ENCODE results near the gene ECM2.
A peak's percentile ranks its signal among the peaks of the same experiment; 100 is the strongest.
"Not testable (repeated sequence)": the region's sequence is repeated elsewhere in the genome, so short reads cannot be mapped to it uniquely, and the experiment has no call there.

The ECM2 gene

DNA sequence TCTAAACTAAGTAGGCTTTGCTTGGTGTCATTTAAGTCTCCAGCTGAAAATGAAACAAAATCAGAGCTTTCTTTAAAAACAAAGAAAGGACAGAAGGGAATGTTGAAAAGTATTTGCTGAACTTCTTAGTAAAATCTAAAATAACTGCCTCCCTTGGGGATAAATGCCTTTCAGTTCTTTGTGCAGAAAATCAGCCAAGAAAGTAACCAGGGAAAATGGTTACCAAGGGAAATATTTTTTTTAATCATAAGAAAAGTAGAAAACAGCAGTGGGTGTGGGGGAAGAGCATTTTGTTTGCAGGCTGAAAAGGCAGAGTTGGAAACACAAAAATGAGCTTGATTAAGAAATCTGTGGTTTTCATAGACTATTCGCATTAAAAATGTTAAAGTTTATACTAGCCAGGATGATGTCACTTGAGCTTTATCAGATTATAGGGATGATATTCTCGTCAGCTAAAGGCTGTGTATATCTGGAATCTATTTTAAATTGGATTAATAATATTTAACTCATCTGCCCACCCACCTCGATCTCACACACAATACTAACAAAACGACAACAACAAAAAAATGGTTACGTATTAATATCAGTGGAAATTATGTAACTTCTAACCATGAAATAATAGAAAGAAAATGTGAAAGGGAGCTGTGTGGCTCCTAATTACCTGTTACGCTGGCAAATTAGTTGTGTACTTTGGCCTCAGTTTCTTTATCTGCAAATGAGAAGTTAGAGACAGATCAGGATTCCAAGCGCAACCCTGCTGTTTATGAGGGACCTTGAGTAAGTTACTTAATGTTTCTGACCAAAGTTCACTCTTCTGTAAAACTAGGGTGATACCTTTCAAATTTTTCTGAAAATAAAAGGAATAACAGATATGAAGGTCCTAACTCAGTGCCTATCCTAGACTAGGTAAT is at the start of gene ECM2:
ECM2 (minus strand) TSS at position 51 of the 911 bp plus-strand sequence. CDS start 13,124 bp downstream, outside the sequence.
- no peak for DNase-seq

DNA sequence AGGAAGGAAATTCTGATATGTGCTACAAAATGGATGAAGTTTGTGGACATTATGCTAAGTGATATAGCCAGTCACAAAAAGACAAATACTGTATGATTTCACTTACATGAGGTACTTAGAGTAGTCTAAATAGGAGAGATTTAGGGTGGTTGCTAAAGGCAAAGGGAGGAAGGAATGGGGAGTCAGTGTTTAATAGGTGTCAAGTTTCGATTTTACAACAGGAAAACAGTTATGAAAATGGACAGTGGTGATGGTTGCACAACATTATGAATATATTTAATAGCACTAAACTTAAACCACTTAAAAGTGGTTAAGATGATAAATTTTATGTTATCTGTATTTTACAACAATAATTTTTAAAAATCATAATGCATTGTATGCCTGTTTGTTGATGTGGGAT is 40.4 kb upstream of the ECM2 start:
- DNase-seq = no peak

GRCh38 chr9:92573612-92574011 is 37.8 kb upstream of the ECM2 start:
- not testable (repeated sequence) for DNase-seq

DNA sequence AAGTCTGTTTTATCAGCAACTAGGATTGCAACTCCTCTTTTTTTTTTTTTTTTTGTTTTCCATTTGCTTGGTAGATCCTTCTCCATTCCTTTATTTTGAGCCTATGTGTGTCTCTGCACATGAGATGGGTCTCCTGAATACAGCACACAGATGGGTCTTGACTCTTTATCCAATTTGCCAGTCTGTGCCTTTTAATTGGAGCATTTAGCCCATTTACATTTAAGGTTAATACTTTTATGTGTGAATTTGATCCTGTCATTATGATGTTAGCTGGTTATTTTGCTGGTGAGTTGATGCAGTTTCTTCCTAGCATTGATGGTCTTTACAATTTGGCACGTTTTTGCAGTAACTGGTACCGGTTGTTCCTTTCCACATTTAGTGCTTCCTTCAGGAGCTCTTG is 36.1 kb upstream of the ECM2 start:
- not testable (repeated sequence) for DNase-seq

DNA sequence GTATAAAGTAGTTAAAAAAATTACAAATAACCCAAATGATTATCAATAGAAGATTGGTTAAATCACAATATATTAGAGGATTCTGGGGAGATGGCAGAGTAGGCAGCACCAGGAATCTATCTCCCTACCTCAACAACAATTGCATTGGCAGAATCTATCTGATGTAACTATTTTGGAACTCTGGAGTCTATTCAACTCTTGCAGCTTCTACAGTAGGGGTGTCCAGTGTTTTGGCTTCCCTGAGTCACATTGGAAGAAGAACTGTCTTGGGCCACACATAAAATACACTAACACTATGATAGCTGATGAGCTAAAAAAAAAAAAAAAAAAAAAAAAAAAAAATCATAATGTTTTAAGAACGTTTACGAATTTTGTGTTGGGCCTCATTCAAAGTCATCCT is 29.2 kb upstream of the ECM2 start:
- DNase-seq = no peak

- peak; percentile 10 for DNase-seq
Observed at GRCh38 chr9:92564504-92564903, 28.7 kb upstream of the ECM2 start.

GRCh38 chr9:92563116-92564100 is 27.6 kb upstream of the ECM2 start:
- no peak for DNase-seq

- DNase-seq = peak; percentile 68
Observed at GRCh38 chr9:92562461-92562967, 26.7 kb upstream of the ECM2 start.

DNA sequence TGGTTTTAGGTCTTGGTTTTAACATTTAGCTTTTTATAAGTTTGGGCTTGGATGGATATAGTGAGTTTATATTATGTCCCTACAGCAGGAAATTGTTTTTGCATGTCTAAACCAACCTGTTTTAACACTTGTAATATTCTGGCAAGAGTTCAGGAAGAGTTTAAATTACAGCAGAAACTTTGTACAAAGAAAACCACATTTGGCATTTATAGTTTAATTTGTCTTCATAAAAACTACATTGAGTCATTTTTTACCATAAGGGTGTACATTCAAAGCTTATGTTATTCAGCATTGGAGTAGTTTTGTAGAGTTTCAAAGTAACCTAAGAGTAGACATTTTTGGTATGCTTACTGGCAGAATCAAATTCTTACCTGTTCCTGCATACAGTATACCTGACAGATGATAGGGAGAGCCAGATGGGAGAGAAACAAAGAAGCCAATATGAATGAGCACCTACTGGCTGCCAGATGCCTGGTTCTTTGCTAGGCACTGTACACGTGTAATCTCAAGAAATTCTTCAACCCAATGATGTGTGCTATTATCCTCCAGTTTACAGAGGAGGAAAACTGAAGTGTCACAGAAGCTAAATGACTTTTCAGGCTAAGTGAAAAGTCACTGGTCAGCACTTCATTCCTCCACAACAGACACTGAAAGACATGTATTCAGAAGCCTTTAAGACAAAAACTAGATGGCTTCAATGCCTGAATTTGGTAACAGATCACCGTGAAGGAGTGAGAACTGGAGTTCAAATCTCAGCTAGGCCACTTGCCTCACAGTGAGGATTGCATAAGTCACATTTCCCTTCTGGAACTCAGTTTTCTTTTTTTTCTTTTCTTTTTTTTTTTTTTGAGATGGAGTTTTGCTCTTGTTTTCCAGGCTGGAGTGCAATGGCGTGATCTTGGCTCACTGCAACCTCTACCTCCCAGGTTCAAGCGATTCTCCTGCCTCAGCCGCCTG is 25.9 kb upstream of the ECM2 start:
- DNase-seq = peak; percentile 32

DNA sequence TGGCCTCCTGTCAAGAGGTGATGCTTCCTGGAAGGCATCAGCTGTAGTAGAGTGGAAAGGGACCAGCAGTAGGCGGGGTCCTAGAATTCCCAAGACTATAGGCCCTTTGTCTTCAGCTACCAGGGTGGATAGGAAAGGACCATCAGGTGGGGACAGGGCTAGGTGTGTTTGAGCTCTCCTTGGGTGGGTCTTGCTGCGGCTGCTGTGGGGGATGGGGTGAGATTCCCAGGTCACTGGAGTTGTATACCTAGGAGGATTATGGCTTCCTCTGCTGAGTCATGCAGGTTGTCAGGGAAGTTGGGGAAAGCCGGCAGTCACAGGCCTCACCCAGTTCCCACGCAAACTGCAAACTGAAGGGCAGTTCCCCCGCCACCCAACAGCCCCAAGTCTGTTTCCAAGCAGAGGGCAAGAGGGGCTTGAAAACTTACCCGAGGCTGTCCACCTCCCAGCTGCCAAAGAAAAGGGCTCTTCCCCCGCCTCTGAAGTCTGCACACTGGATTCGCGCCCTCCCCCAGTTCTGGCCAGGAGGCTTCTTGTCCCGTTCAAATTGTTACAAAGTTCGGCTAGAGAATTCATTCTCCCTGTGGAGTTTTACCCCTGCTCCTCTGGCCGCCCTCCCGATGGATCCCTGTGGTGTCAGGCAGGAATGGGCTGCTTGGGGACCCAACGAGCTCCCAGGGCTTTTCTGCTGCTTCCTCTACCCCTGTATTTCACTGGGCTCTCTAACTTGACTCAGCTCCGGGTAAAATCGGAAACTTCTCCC is 23.0 kb upstream of the ECM2 start:
- no peak for DNase-seq

DNA sequence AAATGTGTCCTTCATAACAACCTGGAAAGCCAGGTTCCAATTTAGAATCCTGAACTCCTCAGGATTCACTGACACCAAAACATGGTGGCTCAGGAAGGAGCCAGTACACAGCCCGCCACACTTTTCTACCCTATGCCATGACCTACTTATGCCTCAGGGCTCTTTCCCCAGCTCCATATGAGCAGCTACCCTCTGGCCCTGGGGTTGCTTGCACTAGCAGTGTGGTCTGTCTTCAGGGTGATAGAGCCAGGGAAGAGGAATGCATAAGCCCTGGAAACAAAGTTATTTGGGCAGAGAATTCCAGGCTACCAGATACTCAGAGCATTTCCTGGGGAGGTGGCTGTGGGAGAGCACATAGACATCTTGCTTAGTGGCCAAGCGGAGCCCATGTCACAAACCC is 15.0 kb upstream of the ECM2 start:
- no peak for DNase-seq

GRCh38 chr9:92547356-92547755 is 11.6 kb upstream of the ECM2 start:
- DNase-seq = peak; percentile 14

DNA sequence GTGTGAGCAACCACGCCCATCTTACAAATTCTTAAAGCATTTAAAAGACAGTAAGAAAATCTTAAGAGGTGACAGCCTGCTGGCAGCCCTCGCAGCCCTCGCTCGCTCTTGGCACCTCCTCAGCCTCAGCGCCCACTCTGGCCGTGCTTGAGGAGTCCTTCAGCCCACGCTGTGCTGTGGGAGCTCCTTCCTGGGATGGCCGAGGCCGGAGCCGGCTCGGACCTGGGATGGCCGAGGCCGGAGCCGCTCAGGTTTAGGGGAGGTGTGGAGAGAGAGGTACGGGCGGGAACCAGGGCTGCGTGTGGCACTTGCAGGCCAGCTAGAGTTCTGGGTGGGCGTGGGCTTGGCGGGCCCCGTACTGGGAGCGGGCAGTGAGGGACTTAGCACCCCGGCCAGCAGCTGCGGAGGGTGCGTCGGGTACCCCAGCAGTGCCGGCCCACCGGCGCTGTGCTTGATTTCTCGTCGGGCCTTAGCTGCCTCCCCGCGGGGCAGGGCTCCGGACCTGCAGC is 9.3 kb upstream of the ECM2 start:
- DNase-seq = no peak

DNA sequence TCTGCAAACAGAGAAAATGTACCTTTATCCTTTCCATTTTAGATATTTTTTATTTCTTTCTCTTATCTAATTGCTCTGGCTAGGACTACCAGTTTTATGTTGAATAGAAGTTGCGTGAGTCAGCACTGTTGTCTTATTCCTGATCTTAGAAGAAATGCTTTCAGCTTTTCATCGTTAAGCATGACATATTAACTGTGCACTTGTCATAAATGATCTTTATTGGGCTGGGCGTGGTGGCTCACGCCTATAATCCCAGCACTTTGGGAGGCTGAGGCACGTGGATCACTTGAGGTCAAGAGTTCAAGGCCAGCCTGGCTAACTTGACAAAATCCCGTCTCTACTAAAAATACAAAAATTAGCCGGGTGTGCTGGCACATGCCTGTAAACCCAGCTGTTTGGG is 8.2 kb upstream of the ECM2 start:
- DNase-seq = no peak

- DNase-seq = peak; percentile 72
Observed at GRCh38 chr9:92538541-92538940, 2.8 kb upstream of the ECM2 start.

- no peak for DNase-seq
Observed at GRCh38 chr9:92534674-92535073, 1.1 kb downstream of the ECM2 start.

DNA sequence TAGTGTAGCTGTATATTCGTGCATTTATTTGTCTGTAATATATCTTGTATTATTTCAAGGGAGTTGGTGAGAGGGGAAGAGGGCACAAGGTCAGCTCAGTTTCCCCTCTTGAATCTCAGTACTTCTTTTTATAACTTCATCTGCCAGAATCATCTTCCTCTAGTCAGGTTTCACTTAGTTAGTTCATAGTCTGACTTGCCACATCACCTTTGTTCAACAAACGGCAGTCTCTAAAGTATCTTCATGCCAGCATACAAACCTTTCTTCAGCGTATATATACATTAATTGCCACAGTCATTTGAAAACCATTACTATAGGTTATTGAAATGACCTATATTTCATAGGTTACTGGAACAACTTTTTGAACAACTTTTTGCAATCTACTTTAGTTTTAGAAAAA is 1.6 kb downstream of the ECM2 start:
- DNase-seq = no peak

- no peak for DNase-seq
Observed at GRCh38 chr9:92530893-92531292, 4.9 kb downstream of the ECM2 start.

DNA sequence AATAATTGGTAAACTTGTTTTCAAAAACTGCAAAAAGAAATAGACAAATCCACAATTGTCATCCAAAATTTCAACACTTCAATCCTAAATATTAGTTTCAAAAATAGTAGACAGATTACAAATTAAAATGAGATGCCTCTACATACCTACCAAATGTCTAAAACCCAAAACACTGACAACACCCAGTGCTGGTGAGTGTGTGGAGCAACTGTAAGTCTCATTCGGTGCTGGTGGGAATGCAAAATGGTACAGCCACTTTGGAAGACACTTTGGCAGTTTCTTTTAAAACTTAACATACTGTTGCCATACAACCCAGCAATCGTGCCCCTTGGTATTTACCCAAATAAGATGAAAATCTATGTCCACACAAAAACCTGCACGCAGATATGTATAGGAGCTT is 6.7 kb downstream of the ECM2 start:
- DNase-seq = no peak

GRCh38 chr9:92528522-92528849 is 7.3 kb downstream of the ECM2 start:
- DNase-seq = no peak

GRCh38 chr9:92527832-92528521 is 7.8 kb downstream of the ECM2 start:
- no peak for DNase-seq
